ENCODE results near the gene PHIP.

DNA sequence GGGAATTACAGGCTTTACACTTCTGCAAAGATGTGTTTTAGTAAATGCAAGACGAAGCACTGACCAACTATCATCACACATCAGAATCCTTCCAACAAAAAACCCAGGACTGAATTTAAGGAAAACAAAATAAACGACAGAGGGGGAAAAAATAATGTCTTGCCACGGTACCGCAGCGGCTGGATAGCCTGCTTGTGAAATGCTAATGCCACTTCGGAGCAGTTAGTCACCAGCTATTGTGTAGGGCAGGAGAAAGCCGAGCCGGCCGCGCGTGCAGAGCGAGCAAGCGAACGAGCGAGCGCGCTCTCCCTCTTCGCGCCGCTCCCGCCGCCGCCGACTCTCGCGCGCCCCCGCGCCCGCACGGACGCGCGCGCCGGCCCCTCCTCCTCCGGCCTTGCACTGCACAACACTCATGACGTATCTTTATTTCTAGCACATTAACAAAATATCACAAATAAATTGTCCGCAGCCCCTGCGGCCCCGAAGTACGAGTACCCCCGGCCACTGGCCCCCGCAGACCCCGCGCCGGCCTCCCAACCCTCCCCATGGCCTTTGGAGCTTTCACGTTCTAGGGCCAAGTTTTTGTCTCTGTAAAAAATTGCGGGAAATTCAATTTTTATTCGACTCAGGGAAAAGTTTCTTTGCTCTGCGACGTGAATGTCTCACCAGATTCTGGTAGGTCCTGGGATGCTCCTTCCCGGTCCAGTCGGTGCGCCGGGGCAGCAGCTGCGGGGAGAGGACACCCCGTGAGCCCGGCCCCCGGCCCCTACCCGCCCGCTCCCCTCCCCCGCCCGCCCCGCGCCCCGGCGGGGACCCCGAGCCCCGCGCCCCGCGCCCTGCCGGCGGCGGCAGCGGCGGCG lies 1.0 kb downstream of the PHIP start:
- TF ChIP-seq, protein P1, sequence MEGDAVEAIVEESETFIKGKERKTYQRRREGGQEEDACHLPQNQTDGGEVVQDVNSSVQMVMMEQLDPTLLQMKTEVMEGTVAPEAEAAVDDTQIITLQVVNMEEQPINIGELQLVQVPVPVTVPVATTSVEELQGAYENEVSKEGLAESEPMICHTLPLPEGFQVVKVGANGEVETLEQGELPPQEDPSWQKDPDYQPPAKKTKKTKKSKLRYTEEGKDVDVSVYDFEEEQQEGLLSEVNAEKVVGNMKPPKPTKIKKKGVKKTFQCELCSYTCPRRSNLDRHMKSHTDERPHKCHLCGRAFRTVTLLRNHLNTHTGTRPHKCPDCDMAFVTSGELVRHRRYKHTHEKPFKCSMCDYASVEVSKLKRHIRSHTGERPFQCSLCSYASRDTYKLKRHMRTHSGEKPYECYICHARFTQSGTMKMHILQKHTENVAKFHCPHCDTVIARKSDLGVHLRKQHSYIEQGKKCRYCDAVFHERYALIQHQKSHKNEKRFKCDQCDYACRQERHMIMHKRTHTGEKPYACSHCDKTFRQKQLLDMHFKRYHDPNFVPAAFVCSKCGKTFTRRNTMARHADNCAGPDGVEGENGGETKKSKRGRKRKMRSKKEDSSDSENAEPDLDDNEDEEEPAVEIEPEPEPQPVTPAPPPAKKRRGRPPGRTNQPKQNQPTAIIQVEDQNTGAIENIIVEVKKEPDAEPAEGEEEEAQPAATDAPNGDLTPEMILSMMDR (IDR thresholded peaks at IDR 0.05), result peak in 2 of 4 experiments; percentile 3 to 20
- TF ChIP-seq POLR2A (IDR thresholded peaks at IDR 0.05) (peak; percentile 43 to 49), EP300 (IDR thresholded peaks at IDR 0.05) (no peak)

Data from gastroesophageal sphincter (tissue), 3 donors.